Uterus (tissue), 2 donors: Measurements from ENCODE around the gene SERPINB8.

Experiments
- POLR2A ChIP-seq, 2 donors: fragments of 450-650 bp; IDR thresholded peaks; one replicate each; pipeline ENCODE4 v1.6.1; 2016; ENCODE audit warnings: antibody characterized with exemption in 2 of 2, mild to moderate bottlenecking in 1 of 2, moderate library complexity in 1 of 2
- TF ChIP-seq, protein P1 (sequence below), 4 experiments: fragments of 200-600 bp in 2 of 4; fragments of 450-650 bp in 2 of 4; sonication (generic) in 2 of 4; IDR thresholded peaks; one replicate each; pipeline ENCODE4 v1.5.1; 2016 to 2019; ENCODE audit warnings: antibody characterized with exemption in 4 of 4, mild to moderate bottlenecking in 2 of 4, moderate library complexity in 1 of 4

DNA sequence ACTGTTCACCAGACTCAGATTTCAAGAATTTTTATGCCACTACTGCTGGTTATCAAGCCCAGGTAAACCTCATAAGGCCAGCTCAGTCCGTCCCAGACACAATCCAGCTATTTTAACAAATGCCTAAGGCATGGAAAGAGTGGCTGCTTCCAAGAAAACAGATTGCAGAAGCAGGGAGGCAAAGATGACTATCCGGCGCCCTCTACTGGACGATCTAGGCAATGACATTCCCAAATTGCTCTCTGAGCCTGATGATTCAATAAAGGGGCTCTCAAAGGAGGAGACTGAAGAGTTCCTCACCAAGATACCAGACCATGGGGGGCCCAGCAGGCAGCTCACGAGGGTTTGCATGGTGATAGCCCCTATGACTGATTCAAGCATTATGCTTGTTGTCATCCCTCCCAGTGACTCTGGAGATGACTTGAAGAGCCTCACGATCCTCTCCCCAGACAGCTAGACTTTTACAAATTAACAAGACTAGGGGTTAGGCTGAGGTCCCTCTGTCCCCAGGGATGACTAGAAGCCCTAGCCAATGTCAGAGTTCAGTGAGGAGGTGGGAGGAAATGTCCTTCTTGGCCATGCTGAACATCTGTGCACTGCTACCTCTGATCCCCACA is 25.0 kb downstream of the SERPINB8 start:
- TF ChIP-seq, protein P1, sequence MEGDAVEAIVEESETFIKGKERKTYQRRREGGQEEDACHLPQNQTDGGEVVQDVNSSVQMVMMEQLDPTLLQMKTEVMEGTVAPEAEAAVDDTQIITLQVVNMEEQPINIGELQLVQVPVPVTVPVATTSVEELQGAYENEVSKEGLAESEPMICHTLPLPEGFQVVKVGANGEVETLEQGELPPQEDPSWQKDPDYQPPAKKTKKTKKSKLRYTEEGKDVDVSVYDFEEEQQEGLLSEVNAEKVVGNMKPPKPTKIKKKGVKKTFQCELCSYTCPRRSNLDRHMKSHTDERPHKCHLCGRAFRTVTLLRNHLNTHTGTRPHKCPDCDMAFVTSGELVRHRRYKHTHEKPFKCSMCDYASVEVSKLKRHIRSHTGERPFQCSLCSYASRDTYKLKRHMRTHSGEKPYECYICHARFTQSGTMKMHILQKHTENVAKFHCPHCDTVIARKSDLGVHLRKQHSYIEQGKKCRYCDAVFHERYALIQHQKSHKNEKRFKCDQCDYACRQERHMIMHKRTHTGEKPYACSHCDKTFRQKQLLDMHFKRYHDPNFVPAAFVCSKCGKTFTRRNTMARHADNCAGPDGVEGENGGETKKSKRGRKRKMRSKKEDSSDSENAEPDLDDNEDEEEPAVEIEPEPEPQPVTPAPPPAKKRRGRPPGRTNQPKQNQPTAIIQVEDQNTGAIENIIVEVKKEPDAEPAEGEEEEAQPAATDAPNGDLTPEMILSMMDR (IDR thresholded peaks at IDR 0.05), result peak; percentile 49 to 71 (median 56)
- TF ChIP-seq POLR2A (IDR thresholded peaks at IDR 0.05), result no peak
